Upper lobe of left lung (tissue), 6 donors: ENCODE data around the gene DRC7. TPM values are rescaled to one million over a fixed set of nuclear protein-coding genes. Genes with fewer than 3 reads are reported as not detected.
A peak's percentile ranks its signal among the peaks of the same experiment; 100 is the strongest.

Experiments used
- ATAC-seq, 2 donors: fragments of 200-7000 bp; cut with Tn5 transposase; one replicate each; pipeline ENCODE4 v1.9.1; 2022; ENCODE audit warnings: mild to moderate bottlenecking in 2 of 2, moderate library complexity in 2 of 2; ENCODE audit not compliant: low FRiP score in 2 of 2
- DNase-seq, 2 donors: peaks; one replicate each; pipeline ENCODE4 v3.0.0-alpha.2; 2019 to 2020
- H3K27ac ChIP-seq, 4 donors: fragments of 200-600 bp; sonication (generic); one replicate each; pipeline ENCODE4 v1.5.1; 2016 to 2019
- H3K27me3 ChIP-seq, 4 donors: fragments of 200-600 bp; sonication (generic); one replicate each; pipeline ENCODE4 v1.5.1; 2017 to 2019
- H3K36me3 ChIP-seq, 4 donors: fragments of 200-600 bp; sonication (generic); one replicate each; pipeline ENCODE4 v1.5.1; 2016 to 2019
- H3K4me1 ChIP-seq, 4 donors: fragments of 200-600 bp; sonication (generic); one replicate each; pipeline ENCODE4 v1.5.1; 2018 to 2019
- H3K4me3 ChIP-seq, 4 donors: fragments of 200-600 bp; sonication (generic); one replicate each; pipeline ENCODE4 v1.5.1; 2017 to 2019; ENCODE audit warnings: mild to moderate bottlenecking in 2 of 4, moderate library complexity in 1 of 4
- H3K9me3 ChIP-seq, 4 donors: fragments of 200-600 bp; sonication (generic); one replicate each; pipeline ENCODE4 v1.5.1; 2018 to 2019
- EP300 ChIP-seq, 4 donors: sonication (generic); formaldehyde crosslinking; IDR thresholded peaks; one replicate each; pipeline ENCODE4 v1.5.1; 2017; ENCODE audit warnings: antibody characterized with exemption in 4 of 4, control low read depth in 2 of 4
- POLR2A ChIP-seq, 4 donors: fragments of 450-650 bp; IDR thresholded peaks; one replicate each; pipeline ENCODE4 v1.5.1; 2016 to 2017; ENCODE audit warnings: antibody characterized with exemption in 4 of 4, mild to moderate bottlenecking in 2 of 4
- POLR2AphosphoS5 ChIP-seq, 2 donors: sonication (generic); formaldehyde crosslinking; IDR thresholded peaks; one replicate each; pipeline ENCODE4 v1.5.1; 2017; ENCODE audit warnings: antibody characterized with exemption in 2 of 2
- WGBS, 2 donors: methylation state at CpG; one replicate each; pipeline ENCODE4 v1.1.5; 2017 to 2018; 5-methylcytosine and 5-hydroxymethylcytosine counted together
- total RNA-seq, 6 donors: library from RNA; depleted of rRNA in 4 of 6; stranded (reverse); fragments of >200 nt in 4 of 6; gene quantifications; one replicate each; pipeline versions ENCODE4 v1.1.0 to v1.2.1, GENCODE V29; 2016 to 2021
- TF ChIP-seq, protein P1 (sequence below), 6 experiments: fragments of 450-650 bp in 4 of 6; fragments of 200-600 bp in 2 of 6; sonication (generic) in 2 of 6; IDR thresholded peaks; one replicate each; pipeline ENCODE4 v1.5.1; 2016 to 2019; ENCODE audit warnings: antibody characterized with exemption in 6 of 6
- donor health status: DM: no; HTN: no; CAD: no; lungs with moderate emphysema.
- donor health status: DM: no; HTN: yes; CAD: no; lungs with severe emphysema.

The DRC7 gene
- total RNA-seq, 6 donors from 2014 or later = 1.2 to 15.9 (median 7.8) TPM

DNA sequence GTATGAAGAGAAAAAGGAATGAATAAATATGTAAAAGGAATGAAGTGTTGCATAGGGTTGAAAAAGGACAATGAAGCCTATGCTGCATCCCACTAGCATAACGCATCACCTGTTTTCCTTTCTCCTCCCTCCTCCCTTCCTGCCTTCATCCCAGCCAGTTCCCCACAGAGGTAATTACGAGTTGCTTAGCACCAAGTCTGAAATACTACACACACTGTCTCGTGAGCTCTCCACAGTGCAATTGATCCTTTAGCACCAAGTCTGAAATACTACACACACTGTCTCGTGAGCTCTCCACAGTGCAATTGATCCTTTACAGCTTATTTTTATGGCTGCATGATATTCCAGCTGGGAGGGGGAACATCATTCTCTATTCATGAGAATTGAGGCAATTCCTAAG is 1.1 kb upstream of the DRC7 start:
- no peak for TF ChIP-seq EP300 (IDR thresholded peaks at IDR 0.05)
- TF ChIP-seq, protein P1, sequence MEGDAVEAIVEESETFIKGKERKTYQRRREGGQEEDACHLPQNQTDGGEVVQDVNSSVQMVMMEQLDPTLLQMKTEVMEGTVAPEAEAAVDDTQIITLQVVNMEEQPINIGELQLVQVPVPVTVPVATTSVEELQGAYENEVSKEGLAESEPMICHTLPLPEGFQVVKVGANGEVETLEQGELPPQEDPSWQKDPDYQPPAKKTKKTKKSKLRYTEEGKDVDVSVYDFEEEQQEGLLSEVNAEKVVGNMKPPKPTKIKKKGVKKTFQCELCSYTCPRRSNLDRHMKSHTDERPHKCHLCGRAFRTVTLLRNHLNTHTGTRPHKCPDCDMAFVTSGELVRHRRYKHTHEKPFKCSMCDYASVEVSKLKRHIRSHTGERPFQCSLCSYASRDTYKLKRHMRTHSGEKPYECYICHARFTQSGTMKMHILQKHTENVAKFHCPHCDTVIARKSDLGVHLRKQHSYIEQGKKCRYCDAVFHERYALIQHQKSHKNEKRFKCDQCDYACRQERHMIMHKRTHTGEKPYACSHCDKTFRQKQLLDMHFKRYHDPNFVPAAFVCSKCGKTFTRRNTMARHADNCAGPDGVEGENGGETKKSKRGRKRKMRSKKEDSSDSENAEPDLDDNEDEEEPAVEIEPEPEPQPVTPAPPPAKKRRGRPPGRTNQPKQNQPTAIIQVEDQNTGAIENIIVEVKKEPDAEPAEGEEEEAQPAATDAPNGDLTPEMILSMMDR (IDR thresholded peaks at IDR 0.05) = no peak
- Histone ChIP-seq H3K4me1 (peaks cover 0 to 10% (median 3%) of the 10 kb centered on the region in 4 donors), H3K36me3 (no peaks in the 10 kb centered on the region), H3K4me3 (no peak overlapping the region), H3K9me3 (no peaks in the 10 kb centered on the region), H3K27me3 (no peaks in the 10 kb centered on the region), H3K27ac (no peak overlapping the region)
- ATAC-seq (no peak), DNase-seq (no peak)
- 79 to 86% methylated on average over 4 of the region's 4 CpGs for WGBS, 2 donors

DNA sequence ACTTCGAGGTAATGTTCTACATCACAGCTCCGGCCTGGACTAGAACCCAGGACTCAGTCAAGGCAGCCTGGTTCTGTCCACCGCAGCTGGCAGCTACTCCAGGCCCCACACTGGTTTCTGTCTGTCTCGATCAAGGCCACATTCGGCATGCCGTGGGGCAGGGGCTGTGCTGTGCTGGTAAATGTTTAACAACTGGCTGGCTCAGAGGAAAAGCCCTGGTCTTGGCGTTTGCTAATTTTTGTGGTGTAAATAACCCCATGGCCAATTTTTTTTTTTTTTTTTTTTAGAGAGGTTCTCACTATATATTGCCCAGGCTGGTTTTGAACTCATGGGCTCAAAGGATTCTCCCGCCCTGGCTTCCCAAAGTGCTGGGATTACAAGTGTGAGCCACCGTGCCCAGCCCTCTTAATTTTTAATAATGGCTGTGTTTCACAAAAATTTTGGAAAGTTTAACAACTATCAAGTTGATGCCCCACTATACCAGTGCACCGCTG is 328 bp upstream of the DRC7 start:
- Histone ChIP-seq H3K4me1 (peaks cover 0 to 7% (median 3%) of the 10 kb centered on the region in 4 donors), H3K27ac (peak overlapping the region in 1 of 4 donors; percentile 32), H3K36me3 (no peaks in the 10 kb centered on the region), H3K27me3 (no peaks in the 10 kb centered on the region), H3K4me3 (peak overlapping the region in 2 of 4 donors; percentile 29 to 30), H3K9me3 (no peaks in the 10 kb centered on the region)
- no peak for ATAC-seq
- WGBS, 2 donors = 56 to 63% methylated on average over 10 of the region's 10 CpGs
- no peak for DNase-seq
- no peak for TF ChIP-seq EP300 (IDR thresholded peaks at IDR 0.05)
- no peak for TF ChIP-seq POLR2A (IDR thresholded peaks at IDR 0.05)
- TF ChIP-seq, protein P1 (IDR thresholded peaks at IDR 0.05) = no peak
- no peak for TF ChIP-seq POLR2AphosphoS5 (IDR thresholded peaks at IDR 0.05)

DNA sequence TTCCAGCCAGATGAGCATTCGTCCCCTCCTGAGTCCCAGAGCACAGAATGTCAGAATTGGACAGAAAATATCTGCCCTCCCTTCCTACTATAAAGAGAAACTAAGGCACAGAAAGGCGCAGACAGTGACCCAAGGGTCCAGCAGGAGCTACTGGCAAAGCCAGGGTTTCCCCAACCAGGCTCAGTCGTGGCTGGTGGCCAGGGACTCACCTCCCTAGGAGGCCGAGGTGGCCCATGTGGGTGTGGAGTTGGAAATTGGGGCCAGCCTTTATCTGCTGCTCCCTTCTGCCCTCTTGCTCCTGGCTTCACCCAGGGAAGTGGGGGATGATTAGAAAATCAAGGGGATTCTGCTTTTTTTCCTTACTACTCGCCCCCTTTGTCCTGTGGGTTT is 1.1 kb downstream of the DRC7 start:
- no peaks in the 10 kb centered on the region for H3K9me3 ChIP-seq
- H3K36me3 ChIP-seq = no peaks in the 10 kb centered on the region
- DNase-seq = no peak
- no peaks in the 10 kb centered on the region for H3K4me1 ChIP-seq
- no peak for ATAC-seq
- no peak overlapping the region for H3K4me3 ChIP-seq
- TF ChIP-seq, protein P1 (IDR thresholded peaks at IDR 0.05) = no peak
- TF ChIP-seq POLR2AphosphoS5 (IDR thresholded peaks at IDR 0.05) (no peak), EP300 (IDR thresholded peaks at IDR 0.05) (no peak), POLR2A (IDR thresholded peaks at IDR 0.05) (no peak)
- WGBS, 2 donors = 82 to 84% methylated on average over 2 to 5 of the region's 5 CpGs
- H3K27me3 ChIP-seq = no peaks in the 10 kb centered on the region
- H3K27ac ChIP-seq = no peak overlapping the region

DNA sequence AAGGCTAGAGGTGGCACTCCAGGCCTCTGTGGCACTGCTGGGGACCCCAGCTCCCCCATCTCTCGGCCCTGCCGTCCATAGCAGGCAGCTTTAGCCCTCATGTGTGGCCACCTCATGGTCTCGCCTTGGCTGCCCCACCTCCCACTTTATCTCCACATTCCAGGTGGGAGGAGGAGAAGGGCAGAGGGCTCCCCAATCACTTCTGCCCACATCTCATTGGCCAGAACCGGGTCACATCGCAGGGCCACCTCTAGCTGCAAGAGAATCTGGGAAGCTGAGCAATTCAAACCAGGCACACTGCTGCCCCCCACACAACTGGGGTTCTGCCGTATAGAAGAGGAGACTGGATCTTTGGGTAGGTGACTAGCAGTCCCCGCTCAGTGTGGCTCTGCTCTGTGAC is 1.6 kb downstream of the DRC7 start:
- no peak overlapping the region for H3K27ac ChIP-seq
- H3K4me3 ChIP-seq = no peak overlapping the region
- DNase-seq (no peak), ATAC-seq (no peak)
- TF ChIP-seq EP300 (IDR thresholded peaks at IDR 0.05) (no peak), POLR2AphosphoS5 (IDR thresholded peaks at IDR 0.05) (no peak), POLR2A (IDR thresholded peaks at IDR 0.05) (no peak)
- TF ChIP-seq, protein P1 (IDR thresholded peaks at IDR 0.05) = no peak
- no peaks in the 10 kb centered on the region for H3K9me3 ChIP-seq
- H3K27me3 ChIP-seq = no peaks in the 10 kb centered on the region
- 94 to 97% methylated on average over 5 to 7 of the region's 7 CpGs for WGBS, 2 donors
- H3K36me3 ChIP-seq = no peaks in the 10 kb centered on the region
- no peaks in the 10 kb centered on the region for H3K4me1 ChIP-seq

DNA sequence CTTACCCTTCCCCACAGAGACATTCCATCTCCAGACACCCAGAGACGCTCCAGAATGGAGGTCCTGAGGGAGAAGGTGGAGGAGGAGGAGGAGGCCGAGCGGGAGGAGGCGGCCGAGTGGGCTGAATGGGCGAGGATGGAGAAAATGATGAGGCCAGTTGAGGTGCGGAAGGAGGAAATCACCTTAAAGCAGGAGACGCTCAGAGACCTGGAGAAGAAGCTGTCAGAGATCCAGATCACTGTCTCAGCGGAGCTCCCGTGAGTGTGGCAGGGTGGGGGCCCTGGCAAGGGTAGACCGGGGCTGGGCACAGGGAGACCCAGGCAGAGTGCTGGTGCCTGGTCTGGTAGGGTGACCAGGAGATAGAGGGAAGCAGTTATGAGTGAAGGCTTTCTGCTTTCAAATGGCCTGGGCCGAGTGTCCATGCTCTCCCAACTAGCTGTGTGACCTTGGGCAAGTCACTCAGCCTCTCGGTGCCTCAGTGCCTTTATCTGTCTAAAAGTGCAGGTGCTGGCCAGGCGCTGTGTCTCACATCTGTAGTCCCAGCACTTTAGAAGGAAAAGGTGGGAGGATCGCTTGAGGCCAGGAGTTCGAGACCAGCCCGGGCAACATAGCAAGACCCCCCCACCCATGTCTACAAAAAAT is 3.4 kb downstream of the DRC7 start:
- no peaks in the 10 kb centered on the region for H3K36me3 ChIP-seq

More for the DNA sequence above, 3.4 kb downstream of the DRC7 start:
- H3K4me3 ChIP-seq = no peak overlapping the region
- ATAC-seq (no peak), DNase-seq (peak in 1 of 2 donors; percentile 32)
- no peaks in the 10 kb centered on the region for H3K4me1 ChIP-seq
- TF ChIP-seq POLR2AphosphoS5 (IDR thresholded peaks at IDR 0.05) (no peak), EP300 (IDR thresholded peaks at IDR 0.05) (no peak), POLR2A (IDR thresholded peaks at IDR 0.05) (no peak)
- TF ChIP-seq, protein P1 (IDR thresholded peaks at IDR 0.05) = no peak
- no peaks in the 10 kb centered on the region for H3K9me3 ChIP-seq
- no peaks in the 10 kb centered on the region for H3K27me3 ChIP-seq
- no peak overlapping the region for H3K27ac ChIP-seq
- WGBS, 2 donors = 94 to 95% methylated on average over 17 of the region's 17 CpGs
